HG03558 (cell line): Measurements from ENCODE around the gene SMG1.
"Not testable (repeated sequence)": the region's sequence is repeated elsewhere in the genome, so short reads cannot be mapped to it uniquely, and the experiment has no call there.

Experiments used
- ATAC-seq: cut with Tn5 transposase; IDR thresholded peaks from one replicate; pipeline ENCODE4 v1.9.1; 2021; ENCODE audit warnings: moderate number of reproducible peaks; ENCODE audit not compliant: unreplicated experiment; ENCODE audit errors: extremely low read depth

Gene SMG1

GRCh38 chr16:18936727-18937340, 10.6 kb upstream of the SMG1 start:
- no peak for ATAC-seq

- no peak for ATAC-seq
These were observed 7.3 kb upstream of the SMG1 start for GRCh38 chr16:18933501-18933900.

- no peak for ATAC-seq
These were observed 6.2 kb upstream of the SMG1 start for GRCh38 chr16:18932243-18932987.

- no peak for ATAC-seq
These were observed 5.5 kb upstream of the SMG1 start for GRCh38 chr16:18931756-18932155.

- not testable (repeated sequence) for ATAC-seq
These were observed 3.9 kb upstream of the SMG1 start for GRCh38 chr16:18930095-18930494.

GRCh38 chr16:18928073-18928472, 1.9 kb upstream of the SMG1 start:
- not testable (repeated sequence) for ATAC-seq

- ATAC-seq = not testable (repeated sequence)
These were observed 808 bp downstream of the SMG1 start for GRCh38 chr16:18925215-18925985.

- ATAC-seq = not testable (repeated sequence)
These were observed 2.3 kb downstream of the SMG1 start for GRCh38 chr16:18923935-18924334.

- ATAC-seq = not testable (repeated sequence)
These were observed 3.1 kb downstream of the SMG1 start for GRCh38 chr16:18923124-18923523.

GRCh38 chr16:18909585-18909984, 16.6 kb downstream of the SMG1 start:
- ATAC-seq = not testable (repeated sequence)

- not testable (repeated sequence) for ATAC-seq
These were observed 17.5 kb downstream of the SMG1 start for GRCh38 chr16:18908716-18909115.

- not testable (repeated sequence) for ATAC-seq
These were observed 23.4 kb downstream of the SMG1 start for GRCh38 chr16:18902778-18903177.

GRCh38 chr16:18902044-18902443, 24.2 kb downstream of the SMG1 start:
- not testable (repeated sequence) for ATAC-seq

- ATAC-seq = not testable (repeated sequence)
These were observed 25.0 kb downstream of the SMG1 start for GRCh38 chr16:18901194-18901593.

GRCh38 chr16:18884456-18884855, 41.8 kb downstream of the SMG1 start:
- ATAC-seq = not testable (repeated sequence)

GRCh38 chr16:18877734-18878133, 48.5 kb downstream of the SMG1 start:
- ATAC-seq = not testable (repeated sequence)

GRCh38 chr16:18877259-18877658, 48.9 kb downstream of the SMG1 start:
- ATAC-seq = not testable (repeated sequence)

- not testable (repeated sequence) for ATAC-seq
These were observed 49.9 kb downstream of the SMG1 start for GRCh38 chr16:18876301-18876700.

GRCh38 chr16:18869043-18869771, 57.0 kb downstream of the SMG1 start:
- ATAC-seq = not testable (repeated sequence)

- ATAC-seq = not testable (repeated sequence)
These were observed 59.9 kb downstream of the SMG1 start for GRCh38 chr16:18866277-18866823.
